Hematopoietic multipotent progenitor cell treated with erythropoietin and hydrocortisone succinate and interleukin-3 and kit ligand, for 4 days (in vitro differentiated cells): ENCODE results near the gene CHST15.

Experiments used
- DNase-seq: peaks from one replicate; pipeline ENCODE4 v3.0.0-alpha.2; 2015

CHST15 gene

GRCh38 chr10:124007773-124008145 is 85.6 kb downstream of the CHST15 start:
- no peak for DNase-seq

GRCh38 chr10:124007102-124007772 is 86.2 kb downstream of the CHST15 start:
- DNase-seq: no peak

GRCh38 chr10:124006526-124006925 is 86.9 kb downstream of the CHST15 start:
- DNase-seq: no peak

- no peak for DNase-seq
These were observed 87.4 kb downstream of the CHST15 start for GRCh38 chr10:124005991-124006392.

GRCh38 chr10:124005091-124005490 is 88.3 kb downstream of the CHST15 start:
- no peak for DNase-seq

GRCh38 chr10:124004663-124005004 is 88.8 kb downstream of the CHST15 start:
- no peak for DNase-seq

- no peak for DNase-seq
These were observed 89.3 kb downstream of the CHST15 start for GRCh38 chr10:124003871-124004662.

GRCh38 chr10:124003481-124003870 is 89.9 kb downstream of the CHST15 start:
- DNase-seq: no peak

- DNase-seq: no peak
These were observed 90.4 kb downstream of the CHST15 start for GRCh38 chr10:124003070-124003419.

GRCh38 chr10:124002391-124003069 is 90.9 kb downstream of the CHST15 start:
- no peak for DNase-seq

- no peak for DNase-seq
These were observed 91.8 kb downstream of the CHST15 start for GRCh38 chr10:124001391-124002148.

GRCh38 chr10:124000792-124001201 is 92.6 kb downstream of the CHST15 start:
- no peak for DNase-seq

- no peak for DNase-seq
These were observed 93.3 kb downstream of the CHST15 start for GRCh38 chr10:123999956-124000615.

GRCh38 chr10:123999261-123999660 is 94.1 kb downstream of the CHST15 start:
- no peak for DNase-seq

GRCh38 chr10:123998197-123999141 is 94.9 kb downstream of the CHST15 start:
- no peak for DNase-seq

- DNase-seq: peak; percentile 54
These were observed 95.8 kb downstream of the CHST15 start for GRCh38 chr10:123997486-123998196.

- DNase-seq: no peak
These were observed 96.4 kb downstream of the CHST15 start for GRCh38 chr10:123997013-123997412.

- no peak for DNase-seq
These were observed 97.1 kb downstream of the CHST15 start for GRCh38 chr10:123996302-123996701.

- peak; percentile 57 for DNase-seq
These were observed 97.8 kb downstream of the CHST15 start for GRCh38 chr10:123995461-123996131.

- no peak for DNase-seq
These were observed 98.3 kb downstream of the CHST15 start for GRCh38 chr10:123995082-123995460.
